Caco-2 (cell line): ENCODE data around the gene NUDT14. TPM values are rescaled to one million over a fixed set of nuclear protein-coding genes. Genes with fewer than 3 reads are reported as not detected.

Experiments
- BruUV-seq: library from RNA; stranded (reverse); fragments of 400-500 nt; replicated peaks from 2 replicates; lab custom pipeline; 2021; lab: Mats Ljungman, UMichigan
- CTCF ChIA-PET: fragments of 300-600 bp; sonication (Branson Sonifier 250); formaldehyde crosslinking; loops from one replicate; lab custom pipeline; 2022; ENCODE audit warnings: antibody characterized with exemption; lab: Charles Lee
- POLR2A ChIA-PET: fragments of 300-600 bp; sonication (Branson Sonifier 250); formaldehyde crosslinking; loops from one replicate; lab custom pipeline; 2022; ENCODE audit warnings: antibody characterized with exemption; lab: Charles Lee
- DNase-seq, 2 experiments: peaks; one replicate each; pipeline versions ENCODE4 v3.0.0 to v3.0.0-alpha.2; 2020 to 2022
- H3K27me3 ChIP-seq: replicated peaks from 2 replicates; pipeline ENCODE4 v1.6.0; 2011; ENCODE audit warnings: low read length; ENCODE audit not compliant: control insufficient read depth, insufficient read depth
- H3K36me3 ChIP-seq: 2 replicates; pipeline ENCODE4 v1.5.1; 2011; ENCODE audit warnings: low read length; ENCODE audit not compliant: control insufficient read depth, insufficient read depth
- H3K4me1 ChIP-seq: fragments of 250-450 bp; sonication (Bioruptor Pico); 2 replicates; pipeline ENCODE4 v1.5.1; 2020; ENCODE audit warnings: mild to moderate bottlenecking
- H3K4me3 ChIP-seq: 2 replicates; pipeline ENCODE4 v1.5.1; 2011; ENCODE audit warnings: low read depth, mild to moderate bottlenecking, control low read depth, low read length
- H3K9me3 ChIP-seq: fragments of 250-450 bp; sonication (Bioruptor Pico); 2 replicates; pipeline ENCODE4 v1.5.1; 2020; ENCODE audit warnings: mild to moderate bottlenecking, moderate library complexity
- H3K27ac Mint-ChIP-seq: one replicate; pipeline ENCODE4 v1.8.0; 2022; ENCODE audit warnings: mixed read lengths; ENCODE audit not compliant: unreplicated experiment
- H3K27me3 Mint-ChIP-seq: one replicate; pipeline ENCODE4 v1.8.0; 2022; ENCODE audit warnings: mixed read lengths; ENCODE audit not compliant: insufficient read depth, unreplicated experiment
- H3K36me3 Mint-ChIP-seq: one replicate; pipeline ENCODE4 v1.8.0; 2022; ENCODE audit warnings: mild to moderate bottlenecking, mixed read lengths; ENCODE audit not compliant: insufficient read depth, unreplicated experiment
- H3K4me1 Mint-ChIP-seq: one replicate; pipeline ENCODE4 v1.8.0; 2022; ENCODE audit warnings: low read depth, mixed read lengths; ENCODE audit not compliant: unreplicated experiment
- H3K4me3 Mint-ChIP-seq: one replicate; pipeline ENCODE4 v1.8.0; 2022; ENCODE audit warnings: mild to moderate bottlenecking, moderate library complexity, mixed read lengths; ENCODE audit not compliant: unreplicated experiment
- H3K9me3 Mint-ChIP-seq: one replicate; pipeline ENCODE4 v1.8.0; 2022; ENCODE audit warnings: mixed read lengths; ENCODE audit not compliant: unreplicated experiment
- intact Hi-C: fragments of 100-400 bp; cut with micrococcal nuclease; formaldehyde crosslinking; loops from one replicate; pipeline ENCODE4 v1.10.0; 2022; ENCODE audit not compliant: unreplicated experiment
- total RNA-seq: library from RNA; stranded (reverse); gene quantifications from 2 replicates; pipeline ENCODE4 v1.2.3, GENCODE V29; 2022
- TF ChIP-seq, protein P1 (sequence below), 2 experiments: fragments of 200-600 bp in 1 of 2; IDR thresholded peaks; 1 replicate in 1 of 2; 2 replicates in 1 of 2; pipeline versions ENCODE4 v1.5.1 to v1.8.0; 2011 to 2022; ENCODE audit warnings: antibody characterized with exemption in 1 of 2, control low read depth in 1 of 2, inconsistent platforms in 1 of 2, low read depth in 1 of 2, low read length in 1 of 2, mild to moderate bottlenecking in 1 of 2, moderate library complexity in 1 of 2; ENCODE audit not compliant: insufficient read depth in 1 of 2, severe bottlenecking in 1 of 2, unreplicated experiment in 1 of 2

The NUDT14 gene
- total RNA-seq, 1 experiment from 2014 or later, result 63.4 TPM

DNA sequence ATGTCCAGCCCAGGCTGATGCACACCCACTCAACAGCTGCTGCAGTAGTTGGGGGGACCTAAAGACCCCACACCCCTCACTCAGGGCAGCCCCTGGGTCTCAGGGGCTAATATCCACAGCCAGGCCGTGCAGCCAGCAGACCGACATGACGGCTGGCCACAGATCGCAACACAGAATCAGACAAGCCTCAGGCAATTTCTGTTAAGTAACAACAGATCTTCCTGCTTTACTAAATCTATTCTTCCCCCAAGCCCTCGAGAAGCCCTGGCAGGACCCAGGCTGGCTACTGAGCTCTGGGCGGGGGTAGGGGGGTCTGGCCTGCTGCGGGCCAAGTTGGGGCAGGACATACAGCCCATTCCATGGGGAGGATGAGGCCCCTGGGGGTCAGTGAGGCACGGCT, 28.0 kb upstream of the NUDT14 start:
- H3K36me3 Mint-ChIP-seq, result peaks cover 26% of the 10 kb centered on the region
- H3K4me1 ChIP-seq, result no peaks in the 10 kb centered on the region
- no peaks in the 10 kb centered on the region for H3K27me3 Mint-ChIP-seq
- 0 out of 2 replicates have a peak, but pooled peaks cover 1% of the 10 kb centered on the region for H3K36me3 ChIP-seq
- no peak overlapping the region for H3K4me3 ChIP-seq
- no peaks in the 10 kb centered on the region for H3K27me3 ChIP-seq
- ChIA-PET CTCF (no interaction called here), POLR2A (no interaction called here)
- no peaks in the 10 kb centered on the region for H3K9me3 Mint-ChIP-seq
- no peaks in the 10 kb centered on the region for H3K4me1 Mint-ChIP-seq
- H3K27ac Mint-ChIP-seq, result no peak overlapping the region
- no peak overlapping the region for H3K4me3 Mint-ChIP-seq
- DNase-seq, result no peak
- TF ChIP-seq, protein P1, sequence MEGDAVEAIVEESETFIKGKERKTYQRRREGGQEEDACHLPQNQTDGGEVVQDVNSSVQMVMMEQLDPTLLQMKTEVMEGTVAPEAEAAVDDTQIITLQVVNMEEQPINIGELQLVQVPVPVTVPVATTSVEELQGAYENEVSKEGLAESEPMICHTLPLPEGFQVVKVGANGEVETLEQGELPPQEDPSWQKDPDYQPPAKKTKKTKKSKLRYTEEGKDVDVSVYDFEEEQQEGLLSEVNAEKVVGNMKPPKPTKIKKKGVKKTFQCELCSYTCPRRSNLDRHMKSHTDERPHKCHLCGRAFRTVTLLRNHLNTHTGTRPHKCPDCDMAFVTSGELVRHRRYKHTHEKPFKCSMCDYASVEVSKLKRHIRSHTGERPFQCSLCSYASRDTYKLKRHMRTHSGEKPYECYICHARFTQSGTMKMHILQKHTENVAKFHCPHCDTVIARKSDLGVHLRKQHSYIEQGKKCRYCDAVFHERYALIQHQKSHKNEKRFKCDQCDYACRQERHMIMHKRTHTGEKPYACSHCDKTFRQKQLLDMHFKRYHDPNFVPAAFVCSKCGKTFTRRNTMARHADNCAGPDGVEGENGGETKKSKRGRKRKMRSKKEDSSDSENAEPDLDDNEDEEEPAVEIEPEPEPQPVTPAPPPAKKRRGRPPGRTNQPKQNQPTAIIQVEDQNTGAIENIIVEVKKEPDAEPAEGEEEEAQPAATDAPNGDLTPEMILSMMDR (IDR thresholded peaks at IDR 0.05; ENCODE audit: insufficient read depth in 1 of 2, low read depth in 1 of 2, low read length in 1 of 2, severe bottlenecking in 1 of 2, unreplicated experiment in 1 of 2), result no peak
- no TSS peak for BruUV-seq
- no peaks in the 10 kb centered on the region for H3K9me3 ChIP-seq
- intact Hi-C loops, result no loop called here

DNA sequence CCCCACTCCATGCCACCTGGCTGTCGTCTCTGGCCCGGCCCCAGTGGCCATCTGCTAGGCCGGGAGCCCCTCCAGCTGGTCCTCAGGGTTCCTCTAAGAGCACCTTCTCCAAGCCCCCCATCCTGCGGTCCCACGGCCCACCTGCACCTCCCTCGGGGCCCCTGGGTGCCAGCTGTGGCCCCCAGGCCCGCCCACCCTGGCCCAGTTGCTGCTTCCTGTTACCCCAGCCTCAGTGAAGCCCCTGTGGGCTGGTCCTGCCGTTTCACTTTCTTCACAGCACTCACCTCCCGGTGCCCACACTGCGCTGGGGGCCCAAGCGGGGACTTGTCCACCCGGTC, 27.6 kb upstream of the NUDT14 start:
- H3K9me3 Mint-ChIP-seq, result no peaks in the 10 kb centered on the region
- intact Hi-C loops, result no loop called here
- Histone ChIP-seq H3K4me3 (no peak overlapping the region), H3K4me1 (no peaks in the 10 kb centered on the region), H3K27me3 (no peaks in the 10 kb centered on the region), H3K36me3 (0 out of 2 replicates have a peak, but pooled peaks cover 1% of the 10 kb centered on the region), H3K9me3 (no peaks in the 10 kb centered on the region)
- H3K36me3 Mint-ChIP-seq, result peaks cover 29% of the 10 kb centered on the region
- TF ChIP-seq, protein P1 (IDR thresholded peaks at IDR 0.05; ENCODE audit: insufficient read depth in 1 of 2, low read depth in 1 of 2, low read length in 1 of 2, severe bottlenecking in 1 of 2, unreplicated experiment in 1 of 2), result no peak
- no peak overlapping the region for H3K27ac Mint-ChIP-seq
- POLR2A ChIA-PET, result no interaction called here
- DNase-seq, result no peak
- BruUV-seq, result no TSS peak
- H3K4me1 Mint-ChIP-seq, result no peaks in the 10 kb centered on the region
- CTCF ChIA-PET, result interaction anchor here (0.6 kb wide), 1 partner anchor 68 kb away, joined by 4 read pairs; no protein-coding TSS in a partner anchor
- H3K27me3 Mint-ChIP-seq, result no peaks in the 10 kb centered on the region
- no peak overlapping the region for H3K4me3 Mint-ChIP-seq

DNA sequence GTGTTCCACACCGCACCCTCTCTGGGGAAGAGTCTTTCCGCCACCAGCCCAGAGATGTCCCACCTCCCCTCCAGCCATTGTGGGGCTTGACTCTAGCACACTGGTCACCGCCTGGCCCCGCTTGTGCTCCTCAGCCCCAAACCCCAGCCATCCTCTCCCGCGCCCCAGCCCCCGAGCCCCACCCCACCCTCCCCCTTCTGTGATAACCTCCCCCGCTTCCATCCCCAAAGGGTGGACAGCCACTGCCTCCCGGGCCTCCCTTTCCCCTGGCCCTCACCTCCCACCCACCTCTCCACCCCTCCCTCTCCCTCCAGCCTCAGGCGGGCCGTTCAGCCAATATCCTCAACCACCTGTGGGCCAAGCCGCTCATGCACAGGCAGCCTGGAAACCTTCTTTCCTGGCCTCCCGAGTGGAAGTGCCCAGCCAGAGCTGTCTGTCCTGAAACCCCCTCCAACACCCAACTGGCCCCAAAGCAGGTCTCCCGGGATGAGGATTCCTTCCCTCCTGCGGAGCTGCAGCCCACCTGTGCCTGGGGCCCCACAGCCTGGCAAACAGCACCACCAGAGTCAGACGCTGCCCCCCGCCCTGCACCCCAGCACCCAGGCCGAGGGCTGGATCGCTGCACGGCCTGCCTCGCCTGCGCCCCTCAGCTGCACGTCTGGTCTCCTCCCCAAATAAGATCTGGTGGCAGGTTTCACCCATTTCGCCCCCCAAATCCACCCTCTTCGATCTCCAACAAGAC, 27.1 kb upstream of the NUDT14 start:
- ChIA-PET CTCF (interaction anchor here (0.6 to 1.4 kb wide), 2 partner anchors 68 to 144 kb away, joined by 4 to 6 read pairs; no protein-coding TSS in a partner anchor), POLR2A (no interaction called here)
- 0 out of 2 replicates have a peak, but pooled peaks cover 1% of the 10 kb centered on the region for H3K36me3 ChIP-seq
- H3K4me3 ChIP-seq, result no peak overlapping the region
- H3K36me3 Mint-ChIP-seq, result peaks cover 29% of the 10 kb centered on the region
- no TSS peak for BruUV-seq
- H3K9me3 ChIP-seq, result no peaks in the 10 kb centered on the region
- no peaks in the 10 kb centered on the region for H3K27me3 ChIP-seq
- H3K4me3 Mint-ChIP-seq, result no peak overlapping the region
- no peaks in the 10 kb centered on the region for H3K9me3 Mint-ChIP-seq
- TF ChIP-seq, protein P1 (IDR thresholded peaks at IDR 0.05; ENCODE audit: insufficient read depth in 1 of 2, low read depth in 1 of 2, low read length in 1 of 2, severe bottlenecking in 1 of 2, unreplicated experiment in 1 of 2), result no peak
- intact Hi-C loops, result no loop called here
- no peak for DNase-seq
- no peaks in the 10 kb centered on the region for H3K4me1 Mint-ChIP-seq
- no peak overlapping the region for H3K27ac Mint-ChIP-seq
- H3K27me3 Mint-ChIP-seq, result no peaks in the 10 kb centered on the region
- 0 out of 2 replicates have a peak, but pooled peaks cover 1% of the 10 kb centered on the region for H3K4me1 ChIP-seq
